SU-DHL-6 (cell line): ENCODE data around the gene ZBTB7A.

Experiments
- EZH2phosphoT487 ChIP-seq: fragments of 200-600 bp; sonication (generic), shearing (Covaris generic); conservative IDR thresholded peaks from 2 replicates; pipeline ENCODE4 v1.6.1; 2018; ENCODE audit warnings: mild to moderate bottlenecking, antibody characterized with exemption, low read length, moderate library complexity, mixed read lengths
- TF ChIP-seq, protein P1 (sequence below): fragments of 200-600 bp; sonication (generic); IDR thresholded peaks from one replicate; pipeline ENCODE4 v1.5.1; 2017; ENCODE audit warnings: antibody characterized with exemption, mild to moderate bottlenecking, low read length, moderate library complexity; ENCODE audit not compliant: insufficient read depth, poor library complexity, severe bottlenecking

DNA sequence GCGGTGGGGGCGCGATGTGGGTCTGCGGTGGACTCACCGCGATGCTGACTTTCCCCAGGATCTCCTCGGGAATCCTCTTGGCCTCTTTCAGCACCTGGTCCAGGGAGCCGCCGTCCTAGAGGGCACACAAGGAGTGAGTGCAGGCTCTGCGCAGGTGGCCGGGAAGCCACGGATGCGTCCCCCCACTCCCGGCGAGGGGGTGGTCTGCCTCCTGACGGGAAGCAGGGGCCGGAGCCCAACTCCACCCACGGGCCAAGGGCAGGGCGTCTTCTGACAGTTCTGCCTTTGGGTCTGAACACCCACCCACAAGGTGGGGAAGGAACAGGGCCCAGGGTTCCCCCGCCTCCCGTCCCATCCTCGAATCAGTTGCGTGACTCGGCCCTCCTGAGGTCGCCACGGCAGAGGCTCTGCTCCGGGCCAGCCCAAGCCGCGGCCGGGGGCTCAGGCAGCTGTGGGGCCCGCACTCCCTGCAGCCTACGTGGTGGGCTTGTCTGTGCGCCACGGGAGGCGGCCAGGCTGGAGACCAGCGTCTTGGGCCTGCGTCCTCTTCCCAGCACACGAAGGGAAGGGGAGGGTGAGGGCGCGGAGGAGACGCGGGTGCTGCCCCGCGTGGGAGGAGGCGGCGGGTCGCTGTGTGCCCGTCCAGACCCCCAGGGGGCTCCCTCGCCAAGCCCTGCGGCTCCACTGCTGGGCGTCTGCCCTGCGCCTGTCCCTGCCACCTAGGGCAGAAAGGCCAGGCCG lies 35.8 kb upstream of the ZBTB7A start:
- TF ChIP-seq, protein P1, sequence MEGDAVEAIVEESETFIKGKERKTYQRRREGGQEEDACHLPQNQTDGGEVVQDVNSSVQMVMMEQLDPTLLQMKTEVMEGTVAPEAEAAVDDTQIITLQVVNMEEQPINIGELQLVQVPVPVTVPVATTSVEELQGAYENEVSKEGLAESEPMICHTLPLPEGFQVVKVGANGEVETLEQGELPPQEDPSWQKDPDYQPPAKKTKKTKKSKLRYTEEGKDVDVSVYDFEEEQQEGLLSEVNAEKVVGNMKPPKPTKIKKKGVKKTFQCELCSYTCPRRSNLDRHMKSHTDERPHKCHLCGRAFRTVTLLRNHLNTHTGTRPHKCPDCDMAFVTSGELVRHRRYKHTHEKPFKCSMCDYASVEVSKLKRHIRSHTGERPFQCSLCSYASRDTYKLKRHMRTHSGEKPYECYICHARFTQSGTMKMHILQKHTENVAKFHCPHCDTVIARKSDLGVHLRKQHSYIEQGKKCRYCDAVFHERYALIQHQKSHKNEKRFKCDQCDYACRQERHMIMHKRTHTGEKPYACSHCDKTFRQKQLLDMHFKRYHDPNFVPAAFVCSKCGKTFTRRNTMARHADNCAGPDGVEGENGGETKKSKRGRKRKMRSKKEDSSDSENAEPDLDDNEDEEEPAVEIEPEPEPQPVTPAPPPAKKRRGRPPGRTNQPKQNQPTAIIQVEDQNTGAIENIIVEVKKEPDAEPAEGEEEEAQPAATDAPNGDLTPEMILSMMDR, result no peak
- TF ChIP-seq EZH2phosphoT487, result no peak
